Cardiac muscle cell (in vitro differentiated cells and primary cell): ENCODE results near the gene HOXB4. TPM values are rescaled to one million over a fixed set of nuclear protein-coding genes. Genes with fewer than 3 reads are reported as not detected.

Source experiments
- DNase-seq, 2 donors: peaks; one replicate each; pipeline versions ENCODE4 v3.0.0 to v3.0.0-alpha.2; 2010 to 2017; ENCODE audit warnings: low read depth in 1 of 2, low spot score in 1 of 2
- H3K27ac ChIP-seq: fragments of 200-600 bp; sonication (generic); 2 replicates; pipeline ENCODE4 v1.5.1; 2016
- H3K27me3 ChIP-seq: fragments of 200-600 bp; sonication (generic); 2 replicates; pipeline ENCODE4 v1.6.0; 2016; ENCODE audit warnings: control low read depth
- H3K36me3 ChIP-seq: fragments of 200-600 bp; sonication (generic); 2 replicates; pipeline ENCODE4 v1.5.1; 2016; ENCODE audit warnings: control low read depth
- H3K4me1 ChIP-seq: fragments of 200-600 bp; sonication (generic); 2 replicates; pipeline ENCODE4 v1.8.1; 2017; ENCODE audit warnings: low read depth, mild to moderate bottlenecking, mixed run types
- H3K4me3 ChIP-seq: fragments of 200-600 bp; sonication (generic); 2 replicates; pipeline ENCODE4 v1.5.1; 2016; ENCODE audit warnings: mild to moderate bottlenecking
- H3K9me3 ChIP-seq: fragments of 200-600 bp; sonication (generic); 2 replicates; pipeline ENCODE4 v1.5.1; 2017; ENCODE audit warnings: low read depth, mild to moderate bottlenecking, control low read depth
- CTCF ChIP-seq: IDR thresholded peaks from 2 replicates; pipeline ENCODE4 v1.5.1; 2012; ENCODE audit warnings: low read depth, mild to moderate bottlenecking, low read length
- polyA plus RNA-seq: library from polyadenylated mRNA; unstranded; fragments of >200 nt; fragmentation: Nextera tagmentation; extraction: Ambion mirVana; gene quantifications from 2 replicates; pipeline ENCODE4 v1.2.1, GENCODE V29; 2016
- total RNA-seq: library from RNA; depleted of rRNA; stranded (reverse); fragments of >200 nt; gene quantifications from 2 replicates; pipeline ENCODE4 v1.2.3, GENCODE V29; 2016

Gene HOXB4
- total and polyA plus RNA-seq, 2 experiments from 2014 or later, result 5.4 to 12.5 TPM

DNA sequence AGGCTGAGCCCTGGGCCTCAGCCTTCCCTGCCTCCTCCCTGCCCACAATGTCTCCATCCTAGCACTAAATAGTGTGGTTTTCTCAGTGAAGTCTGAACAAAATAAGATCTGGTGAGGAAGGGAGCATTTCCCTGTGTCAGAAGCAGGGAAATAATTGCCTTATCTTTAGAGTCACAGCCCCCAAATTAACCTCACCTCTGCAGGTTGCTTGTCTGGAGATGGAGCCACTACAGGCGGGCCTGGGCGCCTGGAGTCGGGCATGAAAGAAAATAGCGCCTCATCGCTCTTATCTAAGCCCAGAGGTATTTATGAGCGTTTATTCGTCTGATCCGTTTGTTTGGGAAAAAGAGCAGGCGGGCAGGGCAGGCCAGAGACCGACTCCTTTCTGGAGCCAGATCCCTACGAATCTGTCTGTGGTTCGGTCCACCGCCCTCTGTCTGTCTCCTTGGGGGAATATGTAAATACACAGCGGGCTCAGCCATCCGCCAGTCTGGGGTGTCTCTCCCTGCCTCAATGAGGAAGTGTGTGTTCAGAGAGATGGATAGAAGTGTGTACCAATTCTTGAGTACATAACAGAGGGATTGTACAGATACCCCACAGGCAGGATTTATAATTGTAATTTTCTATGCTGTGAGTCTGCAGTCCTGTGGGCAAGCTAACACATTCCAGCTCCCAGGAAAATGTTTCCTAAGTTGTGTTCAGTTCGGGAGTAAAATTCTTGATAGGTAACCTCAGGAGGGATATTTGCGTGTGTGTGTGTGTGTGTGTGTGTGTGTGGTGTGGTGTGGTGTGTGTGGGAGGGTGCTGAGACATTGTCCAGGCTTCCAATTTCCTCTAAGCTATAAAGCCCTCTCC is 22.3 kb upstream of the HOXB4 start:
- Histone ChIP-seq H3K27me3 (peaks cover 100% of the 10 kb centered on the region), H3K4me3 (no peak overlapping the region), H3K36me3 (no peaks in the 10 kb centered on the region), H3K4me1 (no peaks in the 10 kb centered on the region), H3K9me3 (no peaks in the 10 kb centered on the region), H3K27ac (no peak overlapping the region)
- no peak for DNase-seq
- no peak for TF ChIP-seq CTCF

DNA sequence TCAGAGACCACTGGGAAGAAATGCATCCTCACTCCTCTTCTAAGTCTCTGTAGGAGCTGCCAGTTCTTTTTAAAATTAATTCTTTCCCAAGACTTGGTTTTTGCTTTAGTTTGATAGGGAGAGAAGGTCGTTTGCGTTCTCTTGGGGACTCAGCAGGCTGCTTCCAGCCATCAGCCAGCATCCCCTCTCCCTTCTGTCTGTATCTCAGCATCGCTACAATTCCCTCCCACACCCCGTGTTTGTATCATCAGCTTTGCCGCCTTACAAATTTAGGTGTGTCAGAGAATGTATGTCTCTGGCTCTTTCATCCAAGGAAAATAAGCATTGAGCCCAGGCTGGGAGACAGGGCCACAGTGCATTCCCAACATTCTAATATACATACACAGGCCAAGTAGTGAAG is 21.2 kb upstream of the HOXB4 start:
- Histone ChIP-seq H3K4me3 (no peak overlapping the region), H3K27me3 (peaks cover 100% of the 10 kb centered on the region), H3K9me3 (no peaks in the 10 kb centered on the region), H3K27ac (no peak overlapping the region), H3K36me3 (no peaks in the 10 kb centered on the region), H3K4me1 (no peaks in the 10 kb centered on the region)
- no peak for DNase-seq
- no peak for TF ChIP-seq CTCF

DNA sequence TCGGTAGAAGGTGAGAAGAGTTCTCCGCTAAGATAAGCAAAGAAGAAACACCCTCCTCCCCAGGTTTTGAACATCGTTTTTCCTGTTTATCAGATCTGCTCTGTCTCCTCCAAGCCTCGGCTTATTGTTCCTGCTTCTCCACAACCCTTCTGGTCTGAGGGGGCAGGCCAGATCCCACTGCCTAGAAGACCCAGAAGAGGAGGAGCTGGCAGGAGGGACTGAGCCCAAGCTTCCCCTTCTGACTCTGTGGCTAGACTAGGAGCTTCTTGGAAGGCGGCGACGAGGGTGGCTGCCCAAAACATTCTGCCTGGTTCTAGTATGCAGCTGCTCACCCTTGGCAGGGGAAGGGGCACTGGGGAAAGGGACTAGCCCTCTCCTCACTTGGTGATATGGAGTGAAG is 20.6 kb upstream of the HOXB4 start:
- H3K4me1 ChIP-seq, result no peaks in the 10 kb centered on the region
- DNase-seq, result no peak
- no peaks in the 10 kb centered on the region for H3K36me3 ChIP-seq
- H3K9me3 ChIP-seq, result no peaks in the 10 kb centered on the region
- peaks cover 100% of the 10 kb centered on the region for H3K27me3 ChIP-seq
- TF ChIP-seq CTCF, result no peak
- H3K27ac ChIP-seq, result no peak overlapping the region
- no peak overlapping the region for H3K4me3 ChIP-seq

- no peaks in the 10 kb centered on the region for H3K4me1 ChIP-seq
- peak overlapping the region; percentile 25 for H3K4me3 ChIP-seq
- no peak overlapping the region for H3K27ac ChIP-seq
- H3K27me3 ChIP-seq, result peaks cover 100% of the 10 kb centered on the region
- no peak for TF ChIP-seq CTCF
- no peaks in the 10 kb centered on the region for H3K9me3 ChIP-seq
- DNase-seq, result no peak
- no peaks in the 10 kb centered on the region for H3K36me3 ChIP-seq
Measured at GRCh38 chr17:48597778-48598631, 19.9 kb upstream of the HOXB4 start.

DNA sequence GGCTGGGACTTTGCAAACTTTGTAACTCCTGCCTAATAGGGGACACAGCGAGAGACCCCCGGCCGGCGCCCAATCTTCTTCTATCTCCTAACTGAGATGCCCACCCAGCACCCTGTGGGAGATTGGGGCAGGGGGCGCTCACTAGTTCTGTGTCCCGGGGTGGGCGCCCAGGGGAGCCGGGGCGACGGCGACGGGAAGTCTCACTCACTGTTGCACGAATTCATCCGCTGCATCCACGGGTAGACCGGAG is 19.3 kb upstream of the HOXB4 start:
- no peak for TF ChIP-seq CTCF
- peak overlapping the region; percentile 25 for H3K4me3 ChIP-seq
- H3K36me3 ChIP-seq, result no peaks in the 10 kb centered on the region
- DNase-seq, result no peak
- H3K27ac ChIP-seq, result no peak overlapping the region
- H3K4me1 ChIP-seq, result no peaks in the 10 kb centered on the region
- H3K27me3 ChIP-seq, result peaks cover 100% of the 10 kb centered on the region
- no peaks in the 10 kb centered on the region for H3K9me3 ChIP-seq
